NB4 (cell line): Measurements from ENCODE around the gene RSU1.

ENCODE experiments used
- DNase-seq: peaks from one replicate; pipeline ENCODE4 v3.0.0; 2010; ENCODE audit warnings: low read depth
- H3K4me3 ChIP-seq: one replicate; pipeline ENCODE4 v1.5.1; 2011; ENCODE audit warnings: mild to moderate bottlenecking, low read depth, low read length, moderate library complexity
- CTCF ChIP-seq: IDR thresholded peaks from one replicate; pipeline ENCODE4 v1.5.1; 2012; ENCODE audit warnings: low read depth, low read length
- MAX ChIP-seq: IDR thresholded peaks from 2 replicates; pipeline ENCODE4 v1.6.1; 2011; ENCODE audit warnings: low read depth, low read length
- MYC ChIP-seq: IDR thresholded peaks from 2 replicates; pipeline ENCODE4 v1.6.1; 2011; ENCODE audit warnings: low read depth, low read length
- POLR2A ChIP-seq: IDR thresholded peaks from 2 replicates; pipeline ENCODE4 v1.6.1; 2011; ENCODE audit warnings: mild to moderate bottlenecking; ENCODE audit not compliant: insufficient read length; ENCODE audit errors: extremely low read depth

RSU1 gene

GRCh38 chr10:16848562-16849154 is 31.4 kb upstream of the RSU1 start:
- TF ChIP-seq MYC (no peak), MAX (no peak), CTCF (no peak), POLR2A (no peak)
- no peak overlapping the region for H3K4me3 ChIP-seq
- no peak for DNase-seq

GRCh38 chr10:16847644-16848043 is 30.4 kb upstream of the RSU1 start:
- H3K4me3 ChIP-seq = no peak overlapping the region
- no peak for DNase-seq
- TF ChIP-seq MAX (no peak), POLR2A (no peak), CTCF (no peak), MYC (no peak)

DNA sequence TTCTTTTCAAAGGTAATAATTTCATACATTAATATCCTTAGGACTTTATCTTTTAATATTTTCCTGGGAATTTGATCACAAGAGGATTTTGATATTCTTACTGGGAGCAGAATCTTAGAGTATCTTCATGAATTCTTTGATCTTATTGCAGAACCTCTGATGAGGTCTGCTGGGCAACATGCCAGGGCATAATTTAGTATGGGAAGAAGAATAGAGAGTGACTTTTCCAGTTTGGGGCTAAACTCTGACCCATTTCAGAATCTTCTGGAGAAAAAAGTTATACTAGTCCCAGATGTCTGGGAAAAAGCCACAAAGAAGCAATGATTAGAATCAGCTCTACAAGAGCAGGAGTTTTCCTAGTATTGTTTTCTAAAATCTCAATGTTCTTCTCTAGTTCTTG is 28.0 kb upstream of the RSU1 start:
- TF ChIP-seq CTCF (no peak), POLR2A (no peak), MAX (no peak), MYC (no peak)
- no peak overlapping the region for H3K4me3 ChIP-seq
- DNase-seq = no peak

- TF ChIP-seq MYC (no peak), CTCF (no peak), POLR2A (no peak), MAX (no peak)
- DNase-seq = peak; percentile 64
- H3K4me3 ChIP-seq = no peak overlapping the region
Measured at GRCh38 chr10:16843252-16843870, 26.1 kb upstream of the RSU1 start.

GRCh38 chr10:16835228-16835627 is 18.0 kb upstream of the RSU1 start:
- DNase-seq = no peak
- no peak overlapping the region for H3K4me3 ChIP-seq
- no peak for TF ChIP-seq MYC
- no peak for TF ChIP-seq MAX

- no peak overlapping the region for H3K4me3 ChIP-seq
- TF ChIP-seq CTCF = no peak
- TF ChIP-seq POLR2A = no peak
- TF ChIP-seq MYC = no peak
- TF ChIP-seq MAX = no peak
- no peak for DNase-seq
Measured at GRCh38 chr10:16832351-16833080, 15.3 kb upstream of the RSU1 start.
